ENCODE data around the gene TSPAN32.

Gene TSPAN32

GRCh38 chr11:2318123-2318522 lies 16.3 kb downstream of the TSPAN32 start (continued):
- TF ChIP-seq AEBP2 (tag by site-specific recombination; IDR thresholded peaks at IDR 0.05; ENCODE audit: borderline replicate concordance) = no peak
- TF ChIP-seq ZNF707 (tag by site-specific recombination; IDR thresholded peaks at IDR 0.05) = no peak

- no peaks in the 10 kb centered on the region for H3K36me3 ChIP-seq (ENCODE audit: control insufficient read depth in 2 of 2, insufficient read depth in 1 of 2, low read length in 2 of 2)
- no peak overlapping the region for H3K4me3 ChIP-seq (ENCODE audit: low read depth, low read length)
- no peaks in the 10 kb centered on the region for H3K9me3 ChIP-seq (ENCODE audit: control insufficient read depth, insufficient read depth, low read depth, low read length)
- POLR2A ChIA-PET = no interaction called here
- peaks cover 2% of the 10 kb centered on the region; the same call in 1 of the 2 replicates for H3K4me1 ChIP-seq (ENCODE audit: control insufficient read depth, insufficient read depth, low read length)
- CTCF ChIA-PET = interaction anchor here (2.6 kb wide), 1 partner anchor 13 kb away, joined by 9 read pairs; no protein-coding TSS in a partner anchor
- no peak overlapping the region for H3K27ac ChIP-seq (ENCODE audit: extremely low read depth, low read depth, low read length)
- TF ChIP-seq ZNF660 (tag by site-specific recombination; IDR thresholded peaks at IDR 0.05) (no peak), KLF17 (tag by site-specific recombination; IDR thresholded peaks at IDR 0.05) (no peak), ZNF768 (tag by site-specific recombination; IDR thresholded peaks at IDR 0.05) (no peak), ZNF155 (tag by site-specific recombination; IDR thresholded peaks at IDR 0.05) (no peak), ZNF629 (tag by site-specific recombination; IDR thresholded peaks at IDR 0.05) (no peak), IKZF3 (tag by site-specific recombination; IDR thresholded peaks at IDR 0.05) (no peak)
These were observed 16.9 kb downstream of the TSPAN32 start for GRCh38 chr11:2318707-2319106.

GRCh38 chr11:2319791-2320472 lies 18.1 kb downstream of the TSPAN32 start:
- ChIA-PET CTCF (interaction anchor here (0.6 to 2.6 kb wide), 4 partner anchors 15 to 122 kb away, joined by 3 to 9 read pairs (median 3); no protein-coding TSS in a partner anchor), POLR2A (interaction anchor here (0.6 kb wide), 1 partner anchor 57 kb away, joined by 3 read pairs; no protein-coding TSS in a partner anchor)
- H3K9me3 ChIP-seq (ENCODE audit: control insufficient read depth, insufficient read depth, low read depth, low read length) = no peaks in the 10 kb centered on the region
- H3K4me1 ChIP-seq (ENCODE audit: control insufficient read depth, insufficient read depth, low read length) = no peaks in the 10 kb centered on the region
- no peak overlapping the region for H3K4me3 ChIP-seq (ENCODE audit: low read depth, low read length)
- TF ChIP-seq ZNF623 (tag by site-specific recombination; IDR thresholded peaks at IDR 0.05) (no peak), ZNF521 (tag by site-specific recombination; IDR thresholded peaks at IDR 0.05) (no peak), ZNF629 (tag by site-specific recombination; IDR thresholded peaks at IDR 0.05) (no peak), ZBTB11 (tag by site-specific recombination; conservative IDR thresholded peaks at IDR 0.05; ENCODE audit: low read depth) (no peak), ZSCAN4 (tag by site-specific recombination; IDR thresholded peaks at IDR 0.05) (no peak), SP3 (tag by site-specific recombination; IDR thresholded peaks at IDR 0.05) (no peak), BCL11A (tag by site-specific recombination; IDR thresholded peaks at IDR 0.05; ENCODE audit: low read depth) (no peak), ZNF366 (tag by site-specific recombination; conservative IDR thresholded peaks at IDR 0.05) (no peak), ZNF221 (tag by site-specific recombination; IDR thresholded peaks at IDR 0.05; ENCODE audit: borderline replicate concordance) (no peak), ZNF621 (tag by site-specific recombination; IDR thresholded peaks at IDR 0.05) (no peak), ZNF704 (tag by site-specific recombination; IDR thresholded peaks at IDR 0.05) (no peak)
- H3K36me3 ChIP-seq (ENCODE audit: control insufficient read depth in 2 of 2, insufficient read depth in 1 of 2, low read length in 2 of 2) = no peaks in the 10 kb centered on the region
- no peak overlapping the region for H3K27ac ChIP-seq (ENCODE audit: extremely low read depth, low read depth, low read length)
